AG04450 (cell line): Measurements from ENCODE around the gene FAM13A. TPM values are rescaled to one million over a fixed set of nuclear protein-coding genes. Genes with fewer than 3 reads are reported as not detected.
"Not testable (repeated sequence)": the region's sequence is repeated elsewhere in the genome, so short reads cannot be mapped to it uniquely, and the experiment has no call there.

Source experiments
- CTCF ChIA-PET: fragments of 300-600, 350-600 bp; formaldehyde crosslinking; extraction: SDS; loops from one replicate; lab custom pipeline; 2022; ENCODE audit warnings: antibody characterized with exemption, inconsistent platforms; lab: Charles Lee
- POLR2A ChIA-PET: fragments of 350-600 bp; formaldehyde crosslinking; extraction: SDS; loops from one replicate; lab custom pipeline; 2021; ENCODE audit warnings: antibody characterized with exemption, inconsistent platforms; lab: Yijun Ruan, JAX
- DNase-seq: peaks from one replicate; pipeline ENCODE4 v3.0.0-alpha.2; 2011; ENCODE audit warnings: low read depth, low spot score
- H3K27ac ChIP-seq: one replicate; pipeline ENCODE4 v1.5.1; 2012; ENCODE audit warnings: low read depth, low read length, control low read depth
- H3K27me3 ChIP-seq: one replicate; pipeline ENCODE4 v1.6.0; 2012; ENCODE audit warnings: low read length; ENCODE audit not compliant: control insufficient read depth, insufficient read depth
- H3K4me3 ChIP-seq: 2 replicates; pipeline ENCODE4 v1.5.1; 2011; ENCODE audit warnings: mild to moderate bottlenecking, low read depth, low read length, control low read depth
- H3K9me3 ChIP-seq: 2 replicates; pipeline ENCODE4 v1.5.1; 2012; ENCODE audit warnings: low read length; ENCODE audit not compliant: control insufficient read depth, insufficient read depth
- CTCF ChIP-seq: IDR thresholded peaks from 2 replicates; pipeline ENCODE4 v1.5.1; 2011; ENCODE audit warnings: low read depth, low read length, control low read depth, inconsistent platforms
- polyA plus RNA-seq: library from polyadenylated mRNA; depleted of rRNA; stranded (reverse); fragments of >200 nt; gene quantifications from 2 replicates; pipeline ENCODE4 v1.2.3, GENCODE V29; 2011

The FAM13A gene
- polyA plus RNA-seq, 1 experiment: 27.6 TPM

- TF ChIP-seq CTCF: no peak
- POLR2A ChIA-PET: no interaction called here
Measured at GRCh38 chr4:89009761-89010369, 47.1 kb downstream of the FAM13A start.

GRCh38 chr4:89009115-89009514 lies 47.9 kb downstream of the FAM13A start:
- Histone ChIP-seq H3K9me3 (no peaks in the 10 kb centered on the region), H3K27me3 (no peaks in the 10 kb centered on the region), H3K4me3 (no peak overlapping the region), H3K27ac (no peak overlapping the region)
- ChIA-PET CTCF (interaction anchor here (1.1 to 1.3 kb wide), 2 partner anchors 191 to 303 kb away, joined by 4 read pairs; no protein-coding TSS in a partner anchor), POLR2A (no interaction called here)
- no peak for DNase-seq
- no peak for TF ChIP-seq CTCF

More at GRCh38 chr4:89009761-89010369, 47.1 kb downstream of the FAM13A start:
- CTCF ChIA-PET: interaction anchor here (1.1 kb wide), 1 partner anchor 191 kb away, joined by 4 read pairs; no protein-coding TSS in a partner anchor
- no peak for DNase-seq
- no peak overlapping the region for H3K27ac ChIP-seq
- no peak overlapping the region for H3K4me3 ChIP-seq
- H3K9me3 ChIP-seq: no peaks in the 10 kb centered on the region; the same call in 1 of the 2 replicates
- no peaks in the 10 kb centered on the region for H3K27me3 ChIP-seq

GRCh38 chr4:89008166-89008565 lies 48.8 kb downstream of the FAM13A start:
- ChIA-PET POLR2A (no interaction called here), CTCF (interaction anchor here (1.3 kb wide), 1 partner anchor 302 kb away, joined by 4 read pairs; no protein-coding TSS in a partner anchor)
- no peak for TF ChIP-seq CTCF

GRCh38 chr4:89007338-89007939 lies 49.5 kb downstream of the FAM13A start:
- no peaks in the 10 kb centered on the region for H3K27me3 ChIP-seq
- DNase-seq: no peak
- CTCF ChIA-PET: no interaction called here
- H3K4me3 ChIP-seq: no peak overlapping the region
- POLR2A ChIA-PET: no interaction called here
- H3K9me3 ChIP-seq: no peaks in the 10 kb centered on the region
- TF ChIP-seq CTCF: no peak
- no peak overlapping the region for H3K27ac ChIP-seq

More at GRCh38 chr4:89008166-89008565, 48.8 kb downstream of the FAM13A start:
- DNase-seq: no peak
- Histone ChIP-seq H3K4me3 (no peak overlapping the region), H3K9me3 (no peaks in the 10 kb centered on the region), H3K27me3 (no peaks in the 10 kb centered on the region), H3K27ac (no peak overlapping the region)

GRCh38 chr4:89006307-89006706 lies 50.7 kb downstream of the FAM13A start:
- TF ChIP-seq CTCF: no peak

GRCh38 chr4:89005066-89005465 lies 51.9 kb downstream of the FAM13A start:
- H3K27ac ChIP-seq, H3K9me3 ChIP-seq, H3K4me3 ChIP-seq, POLR2A ChIA-PET, CTCF ChIA-PET, H3K27me3 ChIP-seq, DNase-seq: not testable (repeated sequence)

More at GRCh38 chr4:89006307-89006706, 50.7 kb downstream of the FAM13A start:
- no peak overlapping the region for H3K4me3 ChIP-seq
- no peaks in the 10 kb centered on the region for H3K27me3 ChIP-seq
- ChIA-PET CTCF (interaction anchor here (0.6 kb wide), 1 partner anchor 17 kb away, joined by 3 read pairs; no protein-coding TSS in a partner anchor), POLR2A (no interaction called here)
- DNase-seq: no peak
- no peak overlapping the region for H3K27ac ChIP-seq
- no peaks in the 10 kb centered on the region for H3K9me3 ChIP-seq
